GM13977 (cell line): ENCODE data around the gene L3MBTL4.
"Not testable (repeated sequence)": the region's sequence is repeated elsewhere in the genome, so short reads cannot be mapped to it uniquely, and the experiment has no call there.

Experiments used
- DNase-seq: peaks from one replicate; pipeline ENCODE4 v3.0.0; 2012; ENCODE audit warnings: low spot score
- in situ Hi-C: fragments of 300-500 bp; cut with MboI; formaldehyde crosslinking; loops from one replicate; pipeline ENCODE4 v1.12.0; 2022; ENCODE audit warnings: low sequenced_read_pairs, low pct_unique_long_range_greater_than_20kb, mixed read lengths, inconsistent platforms; ENCODE audit not compliant: unreplicated experiment
- TF ChIP-seq, protein P1 (sequence below): IDR thresholded peaks from 2 replicates; pipeline ENCODE4 v1.5.1; 2012; ENCODE audit warnings: mild to moderate bottlenecking, control low read depth; ENCODE audit not compliant: insufficient read depth; ENCODE audit errors: extremely low read depth, missing control alignments

Gene L3MBTL4

GRCh38 chr18:6150430-6150829 lies 264.3 kb downstream of the L3MBTL4 start:
- TF ChIP-seq, protein P1, sequence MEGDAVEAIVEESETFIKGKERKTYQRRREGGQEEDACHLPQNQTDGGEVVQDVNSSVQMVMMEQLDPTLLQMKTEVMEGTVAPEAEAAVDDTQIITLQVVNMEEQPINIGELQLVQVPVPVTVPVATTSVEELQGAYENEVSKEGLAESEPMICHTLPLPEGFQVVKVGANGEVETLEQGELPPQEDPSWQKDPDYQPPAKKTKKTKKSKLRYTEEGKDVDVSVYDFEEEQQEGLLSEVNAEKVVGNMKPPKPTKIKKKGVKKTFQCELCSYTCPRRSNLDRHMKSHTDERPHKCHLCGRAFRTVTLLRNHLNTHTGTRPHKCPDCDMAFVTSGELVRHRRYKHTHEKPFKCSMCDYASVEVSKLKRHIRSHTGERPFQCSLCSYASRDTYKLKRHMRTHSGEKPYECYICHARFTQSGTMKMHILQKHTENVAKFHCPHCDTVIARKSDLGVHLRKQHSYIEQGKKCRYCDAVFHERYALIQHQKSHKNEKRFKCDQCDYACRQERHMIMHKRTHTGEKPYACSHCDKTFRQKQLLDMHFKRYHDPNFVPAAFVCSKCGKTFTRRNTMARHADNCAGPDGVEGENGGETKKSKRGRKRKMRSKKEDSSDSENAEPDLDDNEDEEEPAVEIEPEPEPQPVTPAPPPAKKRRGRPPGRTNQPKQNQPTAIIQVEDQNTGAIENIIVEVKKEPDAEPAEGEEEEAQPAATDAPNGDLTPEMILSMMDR: no peak
- in situ Hi-C loops: no loop called here
- DNase-seq: no peak

DNA sequence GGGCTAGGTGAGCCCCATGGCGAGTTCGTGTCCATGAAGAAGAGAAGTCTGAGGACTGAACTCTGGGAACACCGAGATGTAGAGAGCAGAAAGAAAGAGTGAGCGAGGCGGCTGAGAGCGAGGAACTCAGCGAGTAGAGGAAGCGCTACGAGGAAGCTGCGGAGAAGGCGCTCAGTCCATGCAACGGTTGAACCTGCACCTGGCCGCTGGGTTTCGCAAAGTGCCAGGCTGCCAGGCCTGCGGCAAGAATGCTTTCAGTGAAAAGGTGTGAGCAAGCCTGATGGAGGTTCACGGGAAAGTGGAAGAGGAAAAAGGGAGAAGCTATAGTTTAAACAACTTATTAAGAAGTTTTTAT lies 268.4 kb downstream of the L3MBTL4 start:
- in situ Hi-C loops: no loop called here
- DNase-seq: no peak
- TF ChIP-seq, protein P1: no peak

DNA sequence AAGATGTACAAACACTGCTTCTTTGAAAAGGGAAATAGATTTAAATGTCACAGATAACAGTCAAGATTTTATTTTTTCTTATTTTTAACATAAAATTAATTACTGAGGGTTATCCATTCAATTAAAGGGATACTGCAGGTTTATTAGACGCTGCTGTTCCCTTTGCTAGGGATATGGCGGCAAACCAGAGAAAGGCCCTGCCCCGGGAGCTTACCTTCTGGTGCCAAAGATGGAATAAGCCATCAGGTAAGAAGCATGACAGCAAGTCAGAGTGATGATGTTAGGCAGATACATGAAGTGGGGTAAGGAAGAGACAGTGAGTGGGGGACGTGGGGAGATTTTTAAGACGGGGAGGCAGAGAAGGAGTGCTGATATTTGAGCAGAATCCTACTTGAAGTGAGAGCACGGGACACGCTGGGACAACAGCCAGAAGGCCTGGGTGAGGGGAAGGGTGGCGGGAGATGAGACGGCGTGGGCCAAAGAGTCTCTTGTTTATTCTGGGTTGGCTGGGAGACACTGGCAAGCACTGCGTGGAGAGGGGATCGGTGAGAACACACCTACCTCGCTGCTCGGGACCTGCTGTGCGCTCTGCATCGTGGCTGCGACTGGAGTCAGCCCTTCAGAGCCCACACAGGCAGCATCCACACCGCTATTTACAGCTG lies 268.9 kb downstream of the L3MBTL4 start:
- TF ChIP-seq, protein P1: no peak
- DNase-seq: no peak
- in situ Hi-C loops: no loop called here

DNA sequence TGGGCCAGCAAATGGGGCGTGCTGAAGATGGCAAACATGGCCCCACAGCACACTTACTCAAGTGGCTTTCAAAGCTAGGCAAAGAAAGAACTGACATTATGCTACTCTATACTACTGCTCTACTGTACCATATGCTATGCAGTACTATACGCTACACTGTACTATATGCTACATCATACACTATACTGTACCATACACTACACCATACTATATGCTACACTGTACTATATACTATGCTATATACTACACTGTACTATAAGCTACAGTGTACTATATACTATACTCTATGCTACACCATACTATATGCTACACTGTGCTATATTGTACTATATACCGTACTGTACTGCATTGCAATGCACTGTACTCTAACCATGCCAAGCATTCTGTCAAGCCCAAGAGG lies 275.7 kb downstream of the L3MBTL4 start:
- TF ChIP-seq, protein P1: no peak
- no peak for DNase-seq
- in situ Hi-C loops: no loop called here

- DNase-seq, in situ Hi-C loops: not testable (repeated sequence)
Observed at GRCh38 chr18:6135901-6136300, 278.8 kb downstream of the L3MBTL4 start.

DNA sequence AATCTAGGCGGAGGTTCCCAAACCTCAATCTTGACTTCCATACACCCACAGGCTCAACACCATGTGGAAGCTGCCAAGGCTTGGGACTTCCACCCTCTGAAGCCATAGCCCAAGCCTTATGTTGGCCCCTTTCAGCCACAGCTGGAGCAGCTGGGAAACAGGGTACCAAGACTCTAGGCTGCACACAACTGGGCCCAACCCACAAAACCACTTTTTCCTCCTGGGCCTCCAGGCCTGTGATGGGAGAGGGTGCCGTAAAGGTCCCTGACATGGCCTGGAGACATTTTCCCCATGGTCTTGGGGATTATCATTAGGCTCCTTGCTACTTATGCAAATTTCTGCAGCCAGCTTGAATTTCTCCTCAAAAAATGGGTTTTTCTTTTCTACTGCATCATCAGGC lies 279.7 kb downstream of the L3MBTL4 start:
- DNase-seq, in situ Hi-C loops: not testable (repeated sequence)

DNA sequence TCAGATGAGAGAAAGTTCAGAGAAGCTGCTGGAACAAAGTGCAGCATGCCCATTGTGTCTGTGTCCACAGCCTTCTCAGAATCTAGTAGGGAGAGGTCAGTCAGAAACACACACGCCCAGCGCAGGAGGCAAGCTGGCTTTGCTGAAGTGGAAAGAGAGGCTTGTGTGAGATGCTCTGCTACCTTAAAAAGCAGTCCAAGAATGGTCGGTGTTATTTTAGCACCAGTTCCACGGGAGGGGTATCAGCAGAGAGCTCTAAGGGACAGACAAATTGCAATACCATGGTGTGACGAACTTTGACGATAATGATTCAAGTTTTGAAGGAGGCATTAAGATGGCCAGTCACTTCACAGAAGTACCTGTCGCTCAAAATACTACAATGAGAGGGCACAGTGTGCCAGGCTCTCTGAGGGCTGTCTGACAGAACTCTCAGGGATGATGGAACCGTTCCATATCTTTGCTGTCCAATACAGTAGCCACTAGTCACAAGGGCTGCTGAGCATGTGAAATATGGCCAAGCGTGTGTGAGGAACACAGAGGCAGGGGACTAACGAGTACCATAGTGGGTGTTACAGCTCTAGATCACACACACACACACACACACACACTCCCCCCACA lies 281.9 kb downstream of the L3MBTL4 start:
- DNase-seq: no peak
- TF ChIP-seq, protein P1: no peak
- in situ Hi-C loops: no loop called here
